GM21723 (cell line): ENCODE measurements around the gene CES3.

Experiments used
- ATAC-seq: cut with Tn5 transposase; IDR thresholded peaks from one replicate; pipeline ENCODE4 v1.9.1; 2021; ENCODE audit warnings: mild to moderate bottlenecking, moderate library complexity; ENCODE audit not compliant: unreplicated experiment

Gene CES3

GRCh38 chr16:66961065-66961744 lies at the start of gene CES3:
Gene CES3 (plus strand): TSS chr16:66961266. CDS start chr16:66961308, 42 bp downstream.
- peak; percentile 80 for ATAC-seq

- no peak for ATAC-seq
Observed at GRCh38 chr16:66911801-66912200, 49.3 kb upstream of the CES3 start.

GRCh38 chr16:66913081-66913480 lies 48.0 kb upstream of the CES3 start:
- ATAC-seq = no peak

- ATAC-seq = no peak
Observed at GRCh38 chr16:66913711-66914110, 47.4 kb upstream of the CES3 start.

- no peak for ATAC-seq
Observed at GRCh38 chr16:66914541-66914940, 46.5 kb upstream of the CES3 start.

GRCh38 chr16:66915041-66915440 lies 46.0 kb upstream of the CES3 start:
- ATAC-seq = no peak

GRCh38 chr16:66916518-66916917 lies 44.5 kb upstream of the CES3 start:
- no peak for ATAC-seq

GRCh38 chr16:66917741-66918140 lies 43.3 kb upstream of the CES3 start:
- ATAC-seq = no peak

GRCh38 chr16:66918355-66918754 lies 42.7 kb upstream of the CES3 start:
- ATAC-seq = no peak

GRCh38 chr16:66918803-66919568 lies 42.1 kb upstream of the CES3 start, which contains the start of gene CDH16:
Gene CDH16 (minus strand): TSS chr16:66918885. CDS start chr16:66918065, 820 bp downstream.
- ATAC-seq = no peak

- no peak for ATAC-seq
Observed at GRCh38 chr16:66919569-66920298, 41.3 kb upstream of the CES3 start.

- ATAC-seq = no peak
Observed at GRCh38 chr16:66920299-66920590, 40.8 kb upstream of the CES3 start.

- ATAC-seq = no peak
Observed at GRCh38 chr16:66920924-66921680, 40.0 kb upstream of the CES3 start.

- no peak for ATAC-seq
Observed at GRCh38 chr16:66921729-66922450, 39.2 kb upstream of the CES3 start.

GRCh38 chr16:66923247-66923731 lies 37.8 kb upstream of the CES3 start:
- no peak for ATAC-seq

GRCh38 chr16:66923866-66924265 lies 37.2 kb upstream of the CES3 start:
- no peak for ATAC-seq

GRCh38 chr16:66924527-66925321 lies 36.3 kb upstream of the CES3 start:
- ATAC-seq = peak; percentile 50

- ATAC-seq = peak; percentile 11
Observed at GRCh38 chr16:66925322-66925840, 35.7 kb upstream of the CES3 start, which contains the start of gene RRAD. Gene RRAD (minus strand): TSS chr16:66925535. CDS start chr16:66925179, 356 bp downstream.
